Measurements from ENCODE around the gene NUDT19. TPM values are rescaled to one million over a fixed set of nuclear protein-coding genes. Genes with fewer than 3 reads are reported as not detected.

Gene NUDT19
- total RNA-seq (2022; extraction: Qiagen RNA extraction), result 31.6 to 36.1 TPM (median 34.1 TPM) in 5 replicates

GRCh38 chr19:32691291-32691951, at the start of gene NUDT19:
NUDT19 (plus strand) TSS chr19:32691821; CDS start chr19:32691961, 140 bp downstream.

GRCh38 chr19:32674931-32675719, 16.5 kb upstream of the NUDT19 start, which contains the start of gene ANKRD27:
ANKRD27 (minus strand) TSS chr19:32675180; CDS start chr19:32659015, 16,165 bp downstream.

GRCh38 chr19:32675720-32676185, 15.9 kb upstream of the NUDT19 start, which contains the start of gene RGS9BP:
RGS9BP (plus strand) TSS chr19:32675848; CDS start chr19:32676264, 416 bp downstream.

GRCh38 chr19:32719611-32720059, 28.0 kb downstream of the NUDT19 start, which contains the start of gene TDRD12:
TDRD12 (plus strand) TSS chr19:32719767; CDS start chr19:32720073, 306 bp downstream.

Other genes starting within 250 kb of the NUDT19 start
- gene PDCD5, start 110.6 kb upstream of the NUDT19 start, total RNA-seq (2022; extraction: Qiagen RNA extraction), result 405 to 467 TPM (median 439 TPM) in 5 replicates
- gene ANKRD27, start 16.6 kb upstream of the NUDT19 start, total RNA-seq (2022; extraction: Qiagen RNA extraction), result 35.3 to 49.1 TPM (median 43.7 TPM) in 5 replicates
- 0.31 to 0.51 TPM (median 0.46 TPM) in 5 replicates for gene RGS9BP, start 16.0 kb upstream of the NUDT19 start, total RNA-seq (2022; extraction: Qiagen RNA extraction)
- 0.10 to 0.23 TPM (median 0.19 TPM) in 5 replicates for gene TDRD12, start 27.9 kb downstream of the NUDT19 start, total RNA-seq (2022; extraction: Qiagen RNA extraction)
- 0.13 to 0.43 TPM (median 0.31 TPM) in 5 replicates for gene SLC7A9, start 177.9 kb downstream of the NUDT19 start, total RNA-seq (2022; extraction: Qiagen RNA extraction)